ENCODE results near the gene FAM78A.

- no peak for TF ChIP-seq CTCF (IDR thresholded peaks at IDR 0.05; ENCODE audit: insufficient read depth, low read depth, low read length)
- no peak for TF ChIP-seq EZH2 (IDR thresholded peaks at IDR 0.05; ENCODE audit: insufficient read depth, low read length)
Observed at GRCh38 chr9:131264231-131264630, 12.1 kb downstream of the FAM78A start.

All from astrocyte (in vitro differentiated cells and primary cell).